IMR-90 (cell line): ENCODE data around the gene EPS15. TPM values are rescaled to one million over a fixed set of nuclear protein-coding genes. Genes with fewer than 3 reads are reported as not detected.
"Not testable (repeated sequence)": the region's sequence is repeated elsewhere in the genome, so short reads cannot be mapped to it uniquely, and the experiment has no call there.

Experiments
- ATAC-seq: fragments of 200-7000 bp; cut with Tn5 transposase; 2 replicates; pipeline ENCODE4 v1.9.1; 2020; ENCODE audit warnings: low read depth, mild to moderate bottlenecking, moderate library complexity
- BruUV-seq: library from RNA; stranded (reverse); fragments of 400-500 nt; replicated peaks from 2 replicates; lab custom pipeline; 2021; lab: Mats Ljungman, UMichigan
- CTCF ChIA-PET: fragments of 300-600 bp; formaldehyde crosslinking; extraction: SDS; loops from one replicate; lab custom pipeline; 2021; ENCODE audit warnings: antibody characterized with exemption; lab: Yijun Ruan, JAX
- POLR2A ChIA-PET: fragments of 300-600 bp; sonication (Branson Sonifier 250); formaldehyde crosslinking; loops from one replicate; lab custom pipeline; 2022; ENCODE audit warnings: antibody characterized with exemption; ENCODE audit not compliant: unreplicated experiment; lab: Charles Lee
- DNase-seq: peaks from one replicate; pipeline ENCODE4 v3.0.0; 2013
- H2AFZ ChIP-seq: replicated peaks from 2 replicates; pipeline ENCODE3; 2013; ENCODE audit warnings: low read length, mild to moderate bottlenecking; ENCODE audit not compliant: poor library complexity
- H2AK5ac ChIP-seq: 2 replicates; pipeline ENCODE4 v1.6.1; 2013; ENCODE audit warnings: low read depth, low read length, inconsistent platforms
- H2AK9ac ChIP-seq: replicated peaks from 2 replicates; pipeline ENCODE3; 2013; ENCODE audit warnings: mild to moderate bottlenecking, low read depth, low read length, moderate library complexity; ENCODE audit not compliant: poor library complexity
- H2BK120ac ChIP-seq: 2 replicates; pipeline ENCODE4 v1.6.1; 2013; ENCODE audit warnings: low read depth, low read length, inconsistent platforms
- H2BK15ac ChIP-seq: 3 replicates; pipeline ENCODE4 v1.6.1; 2013; ENCODE audit warnings: low read depth, low read length, inconsistent platforms
- H2BK20ac ChIP-seq: 2 replicates; pipeline ENCODE4 v1.6.1; 2013; ENCODE audit warnings: low read depth, mild to moderate bottlenecking, inconsistent platforms, low read length, moderate library complexity
- H2BK5ac ChIP-seq: 2 replicates; pipeline ENCODE4 v1.6.1; 2013; ENCODE audit warnings: mild to moderate bottlenecking, low read depth, low read length, inconsistent platforms; ENCODE audit not compliant: poor library complexity, severe bottlenecking
- H3K14ac ChIP-seq: replicated peaks from 2 replicates; pipeline ENCODE4 v1.6.1; 2013; ENCODE audit warnings: low read depth, low read length, inconsistent platforms
- H3K18ac ChIP-seq: 2 replicates; pipeline ENCODE4 v1.6.1; 2013; ENCODE audit warnings: low read depth, low read length, control low read depth
- H3K23ac ChIP-seq: 2 replicates; pipeline ENCODE4 v1.6.1; 2013; ENCODE audit warnings: low read depth, low read length, inconsistent platforms
- H3K27ac ChIP-seq: 2 replicates; pipeline ENCODE4 v1.5.1; 2013; ENCODE audit warnings: mild to moderate bottlenecking, control low read depth, low read length; ENCODE audit not compliant: insufficient read depth
- H3K27me3 ChIP-seq: 2 replicates; pipeline ENCODE4 v1.6.1; 2013; ENCODE audit warnings: low read length; ENCODE audit not compliant: control insufficient read depth, insufficient read depth
- H3K36me3 ChIP-seq: 2 replicates; pipeline ENCODE4 v1.6.1; 2013; ENCODE audit warnings: low read length, mixed read lengths; ENCODE audit not compliant: control insufficient read depth, insufficient read depth
- H3K4ac ChIP-seq: 2 replicates; pipeline ENCODE4 v1.6.1; 2013; ENCODE audit warnings: low read depth, low read length, inconsistent platforms
- H3K4me1 ChIP-seq: 2 replicates; pipeline ENCODE4 v1.6.1; 2013; ENCODE audit warnings: low read length, mixed read lengths; ENCODE audit not compliant: control insufficient read depth, insufficient read depth
- H3K4me2 ChIP-seq: 2 replicates; pipeline ENCODE4 v1.6.1; 2013; ENCODE audit warnings: low read depth, mild to moderate bottlenecking, control low read depth, low read length, moderate library complexity
- H3K4me3 ChIP-seq: 2 replicates; pipeline ENCODE4 v1.5.1; 2013; ENCODE audit warnings: low read depth, mild to moderate bottlenecking, control low read depth, low read length, moderate library complexity; ENCODE audit not compliant: insufficient read depth
- H3K56ac ChIP-seq: 2 replicates; pipeline ENCODE4 v1.6.1; 2013; ENCODE audit warnings: low read length, inconsistent platforms; ENCODE audit not compliant: insufficient read depth; ENCODE audit errors: extremely low read depth
- H3K79me1 ChIP-seq, 2 experiments: 2 replicates each; pipeline ENCODE4 v1.6.1; 2013; ENCODE audit warnings: low read length in 2 of 2, inconsistent platforms in 1 of 2, low read depth in 1 of 2
- H3K9ac ChIP-seq: 2 replicates; pipeline ENCODE4 v1.6.1; 2013; ENCODE audit warnings: low read depth, low read length, control low read depth
- H3K9me1 ChIP-seq: 2 replicates; pipeline ENCODE4 v1.6.1; 2013; ENCODE audit warnings: low read length, inconsistent platforms; ENCODE audit not compliant: insufficient read depth
- H3K9me3 ChIP-seq: 2 replicates; pipeline ENCODE4 v1.6.1; 2013; ENCODE audit warnings: low read length; ENCODE audit not compliant: control insufficient read depth, insufficient read depth
- H4K20me1 ChIP-seq: 2 replicates; pipeline ENCODE4 v1.6.1; 2013; ENCODE audit warnings: low read length, inconsistent platforms; ENCODE audit not compliant: insufficient read depth
- H4K5ac ChIP-seq: 2 replicates; pipeline ENCODE4 v1.6.1; 2013; ENCODE audit warnings: mild to moderate bottlenecking, low read depth, low read length, control low read depth
- H4K8ac ChIP-seq, 2 experiments: 2 replicates each; pipeline ENCODE4 v1.6.1; 2013; ENCODE audit warnings: low read depth in 2 of 2, low read length in 2 of 2, control low read depth in 1 of 2, inconsistent platforms in 1 of 2
- H4K91ac ChIP-seq: 2 replicates; pipeline ENCODE4 v1.6.1; 2013; ENCODE audit warnings: low read depth, low read length, inconsistent platforms; ENCODE audit not compliant: insufficient read depth
- BHLHE40 ChIP-seq: fragments of 150-350 bp; IDR thresholded peaks from 2 replicates; pipeline ENCODE4 v1.6.1; 2016; ENCODE audit warnings: mild to moderate bottlenecking, low read depth, low read length
- MAZ ChIP-seq: IDR thresholded peaks from 2 replicates; pipeline ENCODE4 v1.6.1; 2012; ENCODE audit warnings: low read depth, mild to moderate bottlenecking, low read length, improper control_type of control experiment, moderate library complexity, borderline replicate concordance
- RAD21 ChIP-seq: IDR thresholded peaks from 2 replicates; pipeline ENCODE4 v1.6.1; 2012; ENCODE audit warnings: low read length, improper control_type of control experiment
- WGBS, 2 experiments: methylation state at CpG; one replicate each; pipeline versions ENCODE4 v1.1.5 to v1.1.7; 2013; ENCODE audit warnings: missing lambda C conversion rate in 2 of 2; ENCODE audit not compliant: insufficient read length in 1 of 2; ENCODE audit errors: extremely low coverage in 2 of 2; 5-methylcytosine and 5-hydroxymethylcytosine counted together
- dilution Hi-C: fragments of 300-500 bp; cut with HindIII; formaldehyde crosslinking; loops from one replicate; pipeline ENCODE4 v1.14.3; 2018; ENCODE audit warnings: low sequenced_read_pairs; ENCODE audit not compliant: unreplicated experiment
- in situ Hi-C: fragments of 300-500 bp; cut with MboI; formaldehyde crosslinking; loops from 3 replicates; pipeline ENCODE4 v1.14.3; 2019; ENCODE audit warnings: low sequenced_read_pairs, inconsistent platforms, mixed read lengths
- intact Hi-C: fragments of 100-400 bp; cut with micrococcal nuclease; formaldehyde crosslinking; loops from 2 replicates; pipeline ENCODE4 v1.10.0; 2022
- polyA plus RNA-seq, 3 experiments: library from polyadenylated mRNA; depleted of rRNA; stranded (reverse); fragments of >200 nt; gene quantifications; 2 replicates each; pipeline ENCODE4 v1.2.3, GENCODE V29; 2012; ENCODE audit warnings: low replicate concordance in 1 of 3
- total RNA-seq: library from RNA; depleted of rRNA; stranded (reverse); fragments of >200 nt; gene quantifications from 2 replicates; pipeline ENCODE4 v1.2.3, GENCODE V29; 2012

Gene EPS15
- total and polyA plus RNA-seq, 2 of the 4 experiments (the other 2 are of a cell fraction) = 17.6 to 38.0 TPM

- Histone ChIP-seq H3K4me1 (peaks cover 2% of the 10 kb centered on the region), H3K36me3 (0 out of 2 replicates have a peak, but pooled peaks cover 3% of the 10 kb centered on the region), H4K5ac (no peak overlapping the region), H3K27ac (no peak overlapping the region), H2AFZ (no peak overlapping the region), H2AK9ac (no peak overlapping the region), H3K14ac (no peak overlapping the region), H3K4me3 (no peak overlapping the region), H4K91ac (no peak overlapping the region), H3K27me3 (no peaks in the 10 kb centered on the region), H3K79me1 (peaks cover 0 to 3% of the 10 kb centered on the region in 2 experiments; a peak in 3 of 4 replicates), H3K23ac (no peak overlapping the region), H3K56ac (no peak overlapping the region), H2AK5ac (no peak overlapping the region), H3K9me1 (no peaks in the 10 kb centered on the region), H3K4me2 (no peak overlapping the region), H4K20me1 (no peaks in the 10 kb centered on the region), H3K9ac (no peak overlapping the region), H2BK15ac (no peak overlapping the region), H4K8ac (no peak overlapping the region), H3K4ac (no peak overlapping the region), H3K9me3 (no peaks in the 10 kb centered on the region), H3K18ac (no peak overlapping the region), H2BK20ac (no peak overlapping the region), H2BK120ac (no peak overlapping the region), H2BK5ac (no peak overlapping the region)
- dilution Hi-C loops (no loop called here), intact Hi-C loops (no loop called here), in situ Hi-C loops (no loop called here)
- TF ChIP-seq RAD21 (no peak), MAZ (no peak), BHLHE40 (no peak)
- ChIA-PET CTCF (no interaction called here), POLR2A (no interaction called here)
- BruUV-seq = no TSS peak
- ATAC-seq (no peak), DNase-seq (no peak)
Measured at GRCh38 chr1:51439053-51439452, 80.0 kb downstream of the EPS15 start.

GRCh38 chr1:51437391-51437790 lies 81.7 kb downstream of the EPS15 start:
- H3K4me3 ChIP-seq, H3K9ac ChIP-seq, intact Hi-C loops, H2AFZ ChIP-seq, H3K56ac ChIP-seq, H3K14ac ChIP-seq, dilution Hi-C loops, H3K9me1 ChIP-seq, H3K36me3 ChIP-seq, H2BK120ac ChIP-seq, ATAC-seq, H2BK15ac ChIP-seq, BruUV-seq, POLR2A ChIA-PET, H4K91ac ChIP-seq, H3K4me1 ChIP-seq, H2BK20ac ChIP-seq, CTCF ChIA-PET, H2BK5ac ChIP-seq, H3K23ac ChIP-seq, H3K18ac ChIP-seq, H3K9me3 ChIP-seq, H2AK9ac ChIP-seq, H4K20me1 ChIP-seq, H3K27me3 ChIP-seq, H3K27ac ChIP-seq, H4K8ac ChIP-seq, H4K5ac ChIP-seq, in situ Hi-C loops, DNase-seq, H2AK5ac ChIP-seq, H3K4ac ChIP-seq, H3K4me2 ChIP-seq, H3K79me1 ChIP-seq: not testable (repeated sequence)
- WGBS, 2 experiments = 100% methylated on average over 5 of the region's 6 CpGs; no CpG with 5 or more reads in 1 of the 2 experiments
